Activated naive CD8-positive, alpha-beta T cell treated with anti-CD3 and anti-CD28 coated beads, Interleukin-2, amount 10 ng/mL, durations not matched to agents 7 days and 5 days (primary cell): ENCODE measurements around the gene LMOD3. TPM values are rescaled to one million over a fixed set of nuclear protein-coding genes. Genes with fewer than 3 reads are reported as not detected.

ENCODE experiments used
- ATAC-seq: fragments of 150-1000 bp; cut with Tn5 transposase; one replicate; pipeline ENCODE4 v1.10.0; 2021; ENCODE audit warnings: low read depth, moderate library complexity
- POLR2A ChIA-PET: fragments of 350-600 bp; sonication (Branson Sonifier 250); formaldehyde crosslinking; loops from one replicate; lab custom pipeline; 2021; ENCODE audit warnings: antibody characterized with exemption; lab: Charles Lee
- DNase-seq: peaks from one replicate; pipeline ENCODE4 v3.0.0; 2021
- H3K27ac Mint-ChIP-seq: one replicate; pipeline ENCODE4 v1.8.0; 2022; ENCODE audit warnings: mild to moderate bottlenecking, mixed read lengths
- H3K27me3 Mint-ChIP-seq: one replicate; pipeline ENCODE4 v1.8.0; 2022; ENCODE audit warnings: mild to moderate bottlenecking, moderate library complexity, mixed read lengths
- H3K36me3 Mint-ChIP-seq: one replicate; pipeline ENCODE4 v1.8.0; 2021; ENCODE audit warnings: mild to moderate bottlenecking, mixed read lengths
- H3K4me1 Mint-ChIP-seq: one replicate; pipeline ENCODE4 v1.8.0; 2021; ENCODE audit warnings: mixed read lengths
- H3K4me3 Mint-ChIP-seq: one replicate; pipeline ENCODE4 v1.8.0; 2022; ENCODE audit warnings: mild to moderate bottlenecking, moderate library complexity, mixed read lengths
- H3K9me3 Mint-ChIP-seq: one replicate; pipeline ENCODE4 v1.8.0; 2021; ENCODE audit warnings: mixed read lengths
- total RNA-seq, 2 experiments: library from RNA; stranded (reverse); gene quantifications; one replicate each; pipeline ENCODE4 v1.2.3, GENCODE V29; 2021

LMOD3 gene
- total RNA-seq: not detected

DNA sequence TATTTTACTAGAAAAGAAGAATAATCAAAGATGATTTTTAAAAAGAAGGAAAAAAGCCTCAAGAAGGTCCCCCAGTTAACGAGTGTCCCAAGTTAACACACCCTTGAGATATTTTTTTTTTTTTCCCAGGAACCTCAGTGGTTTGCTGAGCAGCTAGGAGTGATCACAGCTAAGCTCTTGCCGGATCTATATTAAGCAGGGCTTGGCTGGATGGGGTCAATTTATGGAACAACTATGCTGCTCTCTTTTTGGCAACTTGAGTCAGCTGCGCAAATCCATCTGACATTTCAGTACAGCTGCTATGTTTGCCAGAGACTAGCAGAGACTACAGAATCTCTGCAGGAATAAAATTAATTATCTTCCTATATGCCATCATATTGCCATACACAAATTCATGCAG, at the start of gene LMOD3:
Gene LMOD3 (minus strand): TSS at position 193 of the 400 bp plus-strand sequence. CDS start 209 bp downstream, outside the sequence.
- H3K4me3 Mint-ChIP-seq: no peak within 1 kb of the TSS
- POLR2A ChIA-PET: no interaction called here
- no peak for DNase-seq
- no peaks in the 10 kb centered on the region for H3K9me3 Mint-ChIP-seq
- H3K27ac Mint-ChIP-seq: no peak within 1 kb of the TSS
- no peak for ATAC-seq
- H3K36me3 Mint-ChIP-seq: no peaks in the 10 kb centered on the region
- peaks cover 5% of the 10 kb centered on the region for H3K4me1 Mint-ChIP-seq
- H3K27me3 Mint-ChIP-seq: no peaks in the 10 kb centered on the region

DNA sequence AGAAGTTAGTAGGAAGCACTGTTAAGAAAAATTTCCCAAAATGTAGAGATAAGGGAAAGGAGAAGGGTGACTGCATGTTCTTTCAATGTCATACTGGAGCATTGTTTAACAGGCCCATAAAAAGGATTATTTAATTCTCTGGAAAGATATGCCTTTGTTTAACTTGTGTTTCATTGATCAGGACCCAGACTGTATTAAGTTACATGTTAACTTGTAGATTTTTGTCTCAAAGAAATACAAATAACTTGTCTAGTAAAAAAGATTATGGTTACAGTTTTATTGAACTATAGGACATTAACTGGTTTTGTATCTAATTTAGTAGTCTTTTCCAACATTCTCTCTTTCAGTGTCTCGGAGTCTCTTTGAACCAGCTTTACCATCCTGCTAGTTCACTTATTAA, 49.7 kb upstream of the LMOD3 start:
- Mint-ChIP-seq H3K36me3 (peaks cover 23% of the 10 kb centered on the region), H3K9me3 (no peaks in the 10 kb centered on the region), H3K27me3 (peaks cover 2% of the 10 kb centered on the region), H3K4me3 (no peak overlapping the region), H3K4me1 (peaks cover 1% of the 10 kb centered on the region), H3K27ac (no peak overlapping the region)
- POLR2A ChIA-PET: no interaction called here
- no peak for ATAC-seq
- no peak for DNase-seq

DNA sequence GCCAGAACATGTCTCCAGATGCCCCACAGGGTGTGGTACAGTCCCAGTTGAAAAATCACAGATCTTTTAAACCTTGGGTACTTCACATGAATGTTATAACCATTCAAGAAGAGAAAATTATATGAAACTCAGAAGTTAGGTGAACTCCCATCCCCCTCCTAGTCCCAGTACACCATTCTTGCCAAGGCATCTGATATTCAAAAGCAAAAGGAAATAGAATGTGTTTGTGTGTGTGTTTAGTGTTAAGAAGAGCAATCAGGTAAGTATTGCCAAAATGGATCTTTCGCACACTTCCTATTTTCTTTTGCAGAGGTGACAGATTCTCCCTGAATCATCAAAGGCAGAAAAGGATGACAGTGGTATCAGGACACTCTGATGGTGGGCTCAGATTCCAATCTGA, 44.1 kb upstream of the LMOD3 start:
- Mint-ChIP-seq H3K4me3 (no peak overlapping the region), H3K27me3 (peaks cover 2% of the 10 kb centered on the region), H3K9me3 (no peaks in the 10 kb centered on the region), H3K27ac (no peak overlapping the region), H3K4me1 (peaks cover 1% of the 10 kb centered on the region), H3K36me3 (peaks cover 7% of the 10 kb centered on the region)
- DNase-seq (no peak), ATAC-seq (no peak)
- POLR2A ChIA-PET: interaction anchor here (0.8 kb wide), 1 partner anchor 70 kb away, joined by 4 read pairs; no protein-coding TSS in a partner anchor

- ATAC-seq: no peak
- H3K27ac Mint-ChIP-seq: no peak overlapping the region
- H3K27me3 Mint-ChIP-seq: peaks cover 2% of the 10 kb centered on the region
- no peak for DNase-seq
- no peak overlapping the region for H3K4me3 Mint-ChIP-seq
- H3K4me1 Mint-ChIP-seq: peaks cover 1% of the 10 kb centered on the region
- peaks cover 3% of the 10 kb centered on the region for H3K36me3 Mint-ChIP-seq
- H3K9me3 Mint-ChIP-seq: no peaks in the 10 kb centered on the region
- POLR2A ChIA-PET: interaction anchor here (0.8 kb wide), 1 partner anchor 71 kb away, joined by 4 read pairs; no protein-coding TSS in a partner anchor
These were observed 43.3 kb upstream of the LMOD3 start for GRCh38 chr3:69165744-69166143.

DNA sequence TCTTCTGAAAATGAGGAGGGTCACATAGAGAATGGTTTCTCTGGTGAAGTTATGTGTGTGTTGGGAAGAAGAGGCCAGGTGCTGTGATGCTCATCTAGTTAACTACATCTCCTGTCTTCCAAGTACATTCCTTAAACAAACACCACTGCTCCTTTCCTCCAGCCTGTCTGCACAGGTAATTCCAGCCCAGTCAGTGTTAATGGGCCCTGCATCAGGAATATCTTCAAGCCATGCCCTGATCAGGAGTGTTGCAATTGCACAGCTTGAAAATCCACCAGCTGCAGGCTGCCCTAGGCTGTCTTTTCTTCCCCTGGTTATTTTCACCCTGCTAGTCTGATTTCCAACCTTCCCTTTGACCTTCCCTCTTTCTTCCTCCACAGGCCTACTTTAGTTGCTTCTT, 41.9 kb upstream of the LMOD3 start:
- no peak for DNase-seq
- no peak overlapping the region for H3K4me3 Mint-ChIP-seq
- H3K27ac Mint-ChIP-seq: no peak overlapping the region
- H3K9me3 Mint-ChIP-seq: no peaks in the 10 kb centered on the region
- H3K27me3 Mint-ChIP-seq: peaks cover 2% of the 10 kb centered on the region
- H3K36me3 Mint-ChIP-seq: peaks cover 3% of the 10 kb centered on the region
- POLR2A ChIA-PET: no interaction called here
- ATAC-seq: no peak
- peaks cover 1% of the 10 kb centered on the region for H3K4me1 Mint-ChIP-seq

- DNase-seq: no peak
- Mint-ChIP-seq H3K4me1 (peaks cover 1% of the 10 kb centered on the region), H3K27me3 (peaks cover 2% of the 10 kb centered on the region), H3K27ac (no peak overlapping the region), H3K9me3 (no peaks in the 10 kb centered on the region), H3K36me3 (peaks cover under 1% of the 10 kb centered on the region), H3K4me3 (no peak overlapping the region)
- POLR2A ChIA-PET: interaction anchor here (0.6 kb wide), 1 partner anchor 103 kb away, joined by 4 read pairs; no protein-coding TSS in a partner anchor
- no peak for ATAC-seq
These were observed 40.0 kb upstream of the LMOD3 start for GRCh38 chr3:69162308-69162980.

- Mint-ChIP-seq H3K9me3 (no peaks in the 10 kb centered on the region), H3K4me3 (no peak overlapping the region), H3K27me3 (peaks cover 2% of the 10 kb centered on the region), H3K4me1 (peaks cover 1% of the 10 kb centered on the region), H3K27ac (no peak overlapping the region), H3K36me3 (no peaks in the 10 kb centered on the region)
- DNase-seq (no peak), ATAC-seq (peak; percentile 58)
- POLR2A ChIA-PET: interaction anchor here (0.7 to 1.3 kb wide), 2 partner anchors 143 to 145 kb away, joined by 3 to 8 read pairs; no protein-coding TSS in a partner anchor
These were observed 39.4 kb upstream of the LMOD3 start for GRCh38 chr3:69161587-69162307.

DNA sequence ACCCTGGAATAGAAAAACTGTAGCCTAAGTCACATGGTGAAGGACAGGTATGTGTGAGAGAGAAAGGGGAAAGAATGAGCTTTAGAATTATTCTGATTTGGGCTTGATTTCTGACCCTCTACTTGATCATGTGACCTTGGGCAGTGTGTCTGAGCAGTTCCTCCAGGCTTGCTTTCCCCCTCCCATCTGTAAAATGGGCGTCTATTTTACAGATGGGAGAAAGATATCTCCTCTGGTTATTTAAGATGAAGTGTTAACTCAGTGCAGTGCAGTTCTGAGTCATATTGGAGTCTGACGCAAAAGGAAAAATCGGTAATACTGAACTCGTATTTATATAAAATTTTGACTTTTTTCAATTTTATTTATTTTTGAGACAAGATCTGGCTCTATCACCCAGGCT, 38.1 kb upstream of the LMOD3 start:
- POLR2A ChIA-PET: interaction anchor here (0.6 kb wide), 1 partner anchor 33 kb away, joined by 4 read pairs; no protein-coding TSS in a partner anchor
- peaks cover 1% of the 10 kb centered on the region for H3K4me1 Mint-ChIP-seq
- H3K27ac Mint-ChIP-seq: no peak overlapping the region
- no peak for ATAC-seq
- DNase-seq: no peak
- peaks cover 2% of the 10 kb centered on the region for H3K27me3 Mint-ChIP-seq
- H3K36me3 Mint-ChIP-seq: no peaks in the 10 kb centered on the region
- no peak overlapping the region for H3K4me3 Mint-ChIP-seq
- H3K9me3 Mint-ChIP-seq: no peaks in the 10 kb centered on the region

DNA sequence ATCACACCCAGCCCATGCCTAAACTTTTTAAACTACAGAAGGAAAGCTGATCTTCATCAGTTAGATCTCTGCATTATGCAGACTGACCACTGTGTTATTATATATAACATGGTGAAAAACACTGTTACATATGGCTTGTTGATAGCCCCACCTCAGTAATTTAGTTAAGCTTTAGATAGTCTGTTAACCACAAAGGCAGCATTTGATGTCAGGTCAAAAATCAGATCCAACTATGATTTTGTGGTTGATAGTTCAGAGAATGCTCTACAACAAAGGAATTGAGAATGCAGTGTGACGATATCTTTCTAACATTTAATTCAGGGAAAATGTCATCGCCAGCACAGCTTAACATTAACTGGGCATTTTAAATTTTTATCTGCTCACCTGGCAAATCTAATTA, 37.7 kb upstream of the LMOD3 start:
- ATAC-seq (no peak), DNase-seq (no peak)
- Mint-ChIP-seq H3K36me3 (no peaks in the 10 kb centered on the region), H3K9me3 (no peaks in the 10 kb centered on the region), H3K27ac (no peak overlapping the region), H3K4me1 (peaks cover 1% of the 10 kb centered on the region), H3K4me3 (no peak overlapping the region), H3K27me3 (peaks cover 2% of the 10 kb centered on the region)
- POLR2A ChIA-PET: no interaction called here

DNA sequence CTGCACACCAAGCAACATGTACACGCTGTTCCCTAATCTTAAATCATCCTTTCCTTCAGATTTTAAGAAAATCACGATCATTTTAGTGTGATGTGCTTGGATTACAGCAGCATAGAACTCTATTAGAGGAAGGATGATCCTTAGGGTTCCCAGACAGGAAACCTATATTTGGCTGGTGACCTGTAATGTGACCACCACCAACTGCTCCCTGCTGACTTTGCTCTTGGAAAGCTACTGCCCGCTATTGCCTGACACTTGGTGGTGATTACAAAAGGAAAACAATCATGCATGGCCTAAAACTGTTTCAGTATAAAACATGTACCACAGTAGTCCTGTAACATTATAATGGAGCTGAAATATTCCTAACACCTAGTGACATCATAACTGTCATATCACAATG, 27.2 kb upstream of the LMOD3 start:
- POLR2A ChIA-PET: no interaction called here
- H3K27ac Mint-ChIP-seq: no peak overlapping the region
- no peaks in the 10 kb centered on the region for H3K36me3 Mint-ChIP-seq
- peaks cover 11% of the 10 kb centered on the region for H3K27me3 Mint-ChIP-seq
- DNase-seq (no peak), ATAC-seq (no peak)
- no peaks in the 10 kb centered on the region for H3K4me1 Mint-ChIP-seq
- H3K9me3 Mint-ChIP-seq: no peaks in the 10 kb centered on the region
- no peak overlapping the region for H3K4me3 Mint-ChIP-seq

DNA sequence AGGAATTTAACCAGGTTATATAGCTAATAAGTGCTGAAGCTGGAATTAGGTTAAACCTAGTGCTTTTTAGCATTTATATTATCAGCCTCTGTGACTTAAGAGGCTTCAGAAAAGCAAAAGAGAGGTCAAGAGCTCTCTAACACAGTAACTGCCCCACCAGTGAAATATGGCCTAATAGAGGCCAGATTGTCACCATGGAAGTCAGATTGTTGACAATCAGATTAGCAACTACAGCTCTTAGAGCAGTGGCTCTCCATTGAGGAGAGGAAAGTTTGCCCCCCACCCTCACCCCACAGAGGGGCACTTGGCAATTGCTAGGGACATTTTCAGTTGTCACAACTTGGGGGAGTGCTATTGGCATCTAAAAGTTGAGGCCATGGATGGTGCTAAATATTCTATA, 23.3 kb upstream of the LMOD3 start:
- H3K27ac Mint-ChIP-seq: no peak overlapping the region
- H3K4me1 Mint-ChIP-seq: no peaks in the 10 kb centered on the region
- no peaks in the 10 kb centered on the region for H3K9me3 Mint-ChIP-seq
- peaks cover 9% of the 10 kb centered on the region for H3K27me3 Mint-ChIP-seq
- no peak for ATAC-seq
- H3K36me3 Mint-ChIP-seq: no peaks in the 10 kb centered on the region
- no peak for DNase-seq
- POLR2A ChIA-PET: no interaction called here
- H3K4me3 Mint-ChIP-seq: no peak overlapping the region

DNA sequence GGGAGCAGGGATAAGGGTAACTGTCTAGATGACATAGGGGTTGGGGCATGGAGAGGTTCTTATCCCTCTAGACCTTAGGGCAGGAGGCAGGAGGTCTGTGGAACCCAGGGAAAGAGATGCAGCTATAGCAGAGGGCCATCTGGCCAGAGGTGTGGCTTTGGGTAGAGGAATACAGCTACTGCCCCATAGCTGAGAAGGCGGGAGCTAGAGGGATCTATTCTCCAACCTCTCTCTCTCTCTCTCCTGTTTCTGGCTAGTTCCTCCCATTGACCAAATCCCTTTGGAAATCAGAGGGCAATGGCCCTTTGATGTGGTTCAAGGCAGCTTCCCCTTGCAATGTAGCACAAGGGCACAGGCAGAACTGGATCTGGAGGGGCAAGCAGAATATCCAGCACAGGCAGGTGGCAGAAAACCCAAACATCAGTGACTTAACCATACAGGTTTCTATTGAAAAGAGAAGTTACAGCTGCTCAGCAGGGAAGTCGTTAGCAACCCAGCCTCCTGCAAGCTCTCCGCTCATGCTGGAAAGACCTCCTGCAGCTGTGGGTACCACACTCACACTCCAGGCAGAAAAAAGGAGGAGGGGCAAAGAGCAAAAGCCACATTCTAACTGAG, 22.3 kb upstream of the LMOD3 start:
- DNase-seq (no peak), ATAC-seq (no peak)
- Mint-ChIP-seq H3K9me3 (no peaks in the 10 kb centered on the region), H3K27ac (no peak overlapping the region), H3K27me3 (peaks cover 15% of the 10 kb centered on the region), H3K4me1 (no peaks in the 10 kb centered on the region), H3K4me3 (no peak overlapping the region), H3K36me3 (no peaks in the 10 kb centered on the region)
- POLR2A ChIA-PET: no interaction called here

DNA sequence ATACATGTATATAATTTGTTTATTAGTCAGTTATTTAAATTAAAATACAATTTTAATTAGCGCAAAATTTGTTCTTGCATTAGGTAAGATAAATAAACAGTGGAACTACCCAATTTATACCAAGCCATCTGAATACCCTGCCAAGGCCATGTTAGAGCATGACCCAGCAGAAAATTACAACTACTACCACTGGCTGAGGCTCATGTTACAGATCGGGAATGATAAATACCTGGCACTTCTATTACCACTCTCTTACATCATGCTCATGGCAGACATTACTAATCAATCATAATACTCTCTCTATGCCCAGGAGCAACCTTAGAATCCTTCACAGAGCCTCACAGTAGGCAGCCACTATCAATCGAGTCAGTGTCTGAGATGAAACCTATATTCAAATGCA, 21.2 kb upstream of the LMOD3 start:
- no peaks in the 10 kb centered on the region for H3K36me3 Mint-ChIP-seq
- no peak for ATAC-seq
- H3K4me1 Mint-ChIP-seq: no peaks in the 10 kb centered on the region
- H3K27me3 Mint-ChIP-seq: peaks cover 21% of the 10 kb centered on the region
- no peak overlapping the region for H3K27ac Mint-ChIP-seq
- no peaks in the 10 kb centered on the region for H3K9me3 Mint-ChIP-seq
- no peak overlapping the region for H3K4me3 Mint-ChIP-seq
- POLR2A ChIA-PET: no interaction called here
- no peak for DNase-seq
